CMK (cell line): Measurements from ENCODE around the gene CXorf38.
"Not testable (repeated sequence)": the region's sequence is repeated elsewhere in the genome, so short reads cannot be mapped to it uniquely, and the experiment has no call there.

Source experiments
- DNase-seq: peaks from one replicate; pipeline ENCODE4 v3.0.0-alpha.2; 2010; ENCODE audit warnings: low read depth

CXorf38 gene

DNA sequence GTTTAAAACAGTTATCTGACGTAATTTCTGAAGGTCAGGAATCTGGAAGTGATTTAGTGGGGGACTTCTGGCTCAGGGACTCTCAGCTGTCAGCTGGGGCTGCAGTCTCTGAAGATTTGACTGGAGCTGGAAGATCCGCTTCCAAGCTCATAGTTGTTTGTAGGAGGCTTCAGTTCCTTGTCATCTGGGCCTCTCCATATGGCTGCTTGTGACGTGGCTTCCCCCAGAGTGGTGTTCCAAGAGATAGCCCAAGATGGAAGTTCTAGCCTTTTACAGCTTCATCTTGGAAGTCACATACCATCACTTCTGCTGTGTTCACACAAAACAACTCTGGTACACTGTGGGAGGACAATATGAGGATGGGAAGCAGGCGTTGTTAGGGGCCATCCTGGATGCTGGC lies 22.1 kb downstream of the CXorf38 start:
- no peak for DNase-seq

DNA sequence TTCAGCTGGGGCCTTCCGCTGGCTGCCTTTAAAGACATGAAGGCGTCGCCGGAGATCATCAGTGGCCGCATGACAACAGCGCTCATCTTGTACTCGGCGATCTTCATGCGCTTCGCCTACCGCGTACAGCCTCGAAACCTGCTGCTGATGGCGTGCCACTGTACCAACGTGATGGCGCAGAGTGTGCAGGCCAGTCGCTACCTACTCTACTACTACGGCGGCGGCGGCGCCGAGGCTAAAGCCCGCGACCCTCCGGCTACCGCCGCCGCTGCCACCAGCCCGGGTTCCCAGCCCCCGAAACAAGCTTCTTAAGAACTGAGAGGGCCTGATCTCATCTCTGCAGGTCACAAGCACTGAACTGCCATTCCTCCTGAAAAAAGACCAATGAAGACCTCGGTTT lies 23.7 kb downstream of the CXorf38 start:
- no peak for DNase-seq

DNA sequence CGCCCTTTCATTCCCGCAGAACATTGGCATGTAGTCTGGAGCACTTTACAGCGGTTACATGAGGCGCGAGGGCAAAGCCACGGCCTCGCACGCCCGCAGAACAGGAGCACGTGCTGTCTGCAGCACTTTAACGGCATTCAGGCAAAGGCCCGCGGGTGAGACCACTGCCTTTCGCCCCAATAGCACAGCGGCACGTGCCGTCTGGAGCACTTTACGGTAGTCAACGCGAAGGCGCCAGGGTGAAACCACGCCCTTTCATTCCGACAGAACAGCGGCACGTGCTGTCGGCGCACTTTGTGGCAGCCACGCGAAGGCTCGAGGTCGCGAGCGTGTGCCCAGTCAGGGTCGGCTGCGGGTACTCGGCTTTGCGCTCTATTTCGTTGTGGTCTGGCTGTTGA lies 24.2 kb downstream of the CXorf38 start, which contains the start of gene MPC1L:
MPC1L (plus strand) TSS at position 290 of the 398 bp plus-strand sequence. CDS start 138 bp downstream, outside the sequence.
- DNase-seq, result no peak

DNA sequence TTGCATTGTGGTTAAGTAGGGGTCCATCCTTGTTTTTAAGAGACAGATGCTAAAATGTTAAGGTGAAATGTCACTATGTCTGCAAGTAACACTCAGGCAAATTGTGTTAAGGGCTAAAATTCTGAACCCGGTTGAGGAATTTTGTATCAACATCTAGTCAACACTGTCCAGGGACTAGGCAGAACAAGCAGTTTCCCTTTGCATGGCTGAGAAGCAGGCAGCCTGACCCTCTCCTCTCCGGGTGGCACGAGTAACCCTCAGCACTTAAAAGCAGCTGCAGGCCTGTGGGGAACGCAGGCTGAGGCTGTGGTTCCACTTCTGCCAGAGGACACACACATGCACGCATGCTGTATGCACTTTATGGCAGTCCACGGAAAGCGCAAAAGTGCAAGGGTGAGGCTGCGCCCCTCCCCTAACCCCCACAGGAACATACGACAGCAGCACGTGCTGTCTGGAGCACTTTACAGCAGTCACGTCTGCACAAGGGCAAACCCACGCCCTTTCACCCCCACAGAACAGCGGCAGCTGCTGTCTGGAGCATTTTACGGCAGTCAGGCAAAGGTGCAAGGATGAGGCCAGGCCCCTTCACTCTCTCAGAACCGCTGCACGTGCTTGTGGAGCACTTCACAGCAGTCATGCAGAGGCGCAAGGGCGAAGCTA lies 24.8 kb downstream of the CXorf38 start:
- no peak for DNase-seq

DNA sequence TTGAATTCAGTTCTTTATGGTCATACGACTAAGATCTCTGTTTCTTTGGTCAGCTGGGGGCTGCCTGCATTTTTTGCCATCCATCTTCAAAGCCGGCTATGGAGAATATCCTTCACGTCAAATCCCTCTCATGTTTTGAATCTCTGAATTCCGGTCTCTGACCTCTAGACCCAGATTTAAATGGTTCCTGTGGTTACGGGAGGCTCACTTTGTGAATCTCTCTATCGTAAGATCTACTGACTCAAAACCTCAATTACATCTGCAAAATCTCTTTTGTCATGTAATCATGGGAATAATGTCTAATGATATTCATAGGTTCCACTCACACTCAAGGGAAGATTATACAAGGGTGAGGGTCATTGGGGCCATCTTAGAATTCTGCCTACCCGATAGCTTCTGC lies 29.8 kb downstream of the CXorf38 start:
- no peak for DNase-seq

DNA sequence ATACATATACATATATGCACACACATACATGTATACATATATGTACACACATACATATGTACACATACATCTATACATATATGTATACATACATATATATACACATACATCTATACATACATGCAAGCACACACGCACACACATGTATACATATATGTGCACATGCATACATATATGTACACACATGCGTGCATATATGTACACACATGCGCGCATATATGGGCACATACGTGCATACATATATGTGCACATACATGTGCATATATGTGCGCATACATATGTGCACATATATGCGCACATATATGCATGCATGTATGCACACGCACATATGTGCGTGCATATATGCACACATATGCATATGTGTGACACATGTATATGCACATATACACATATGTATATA lies 31.4 kb downstream of the CXorf38 start:
- no peak for DNase-seq

DNA sequence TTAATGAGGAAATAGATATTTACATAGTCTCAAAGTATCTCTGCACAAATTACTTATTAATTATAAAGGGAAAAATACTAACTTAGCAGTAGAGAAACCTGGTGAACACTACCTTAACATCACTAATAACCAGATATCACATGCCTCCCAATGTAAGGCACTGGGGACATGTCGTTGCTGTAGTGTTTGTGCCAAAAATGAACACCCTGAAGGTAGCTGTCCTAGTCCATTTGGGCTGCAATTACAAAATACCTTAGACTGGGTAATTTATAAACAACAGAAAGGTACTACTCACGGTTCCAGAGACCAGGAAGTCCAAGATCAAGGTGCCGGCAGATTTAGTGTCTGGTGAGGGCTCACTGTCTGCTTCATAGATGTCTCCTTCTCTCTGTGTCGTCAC lies 34.9 kb downstream of the CXorf38 start:
- DNase-seq, result no peak

DNA sequence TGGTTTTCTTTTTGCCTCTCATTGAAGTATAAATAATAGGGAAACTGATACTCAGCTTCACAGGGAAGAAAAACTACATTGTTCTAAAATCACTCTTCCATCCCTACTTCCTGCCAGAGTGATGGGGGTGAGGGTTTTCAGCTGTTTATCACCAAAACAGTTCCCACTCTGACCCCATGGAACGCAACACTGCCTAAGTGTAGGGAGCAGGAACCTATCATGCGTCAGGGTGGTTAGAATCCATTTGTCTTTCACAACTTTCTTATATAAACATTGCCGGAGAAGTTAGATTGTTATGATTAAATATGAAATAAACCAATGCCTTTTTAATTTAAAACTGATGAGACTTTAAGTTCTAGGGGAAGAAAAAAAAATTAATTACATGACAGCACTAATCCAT lies 40.0 kb downstream of the CXorf38 start:
- DNase-seq, result no peak

DNA sequence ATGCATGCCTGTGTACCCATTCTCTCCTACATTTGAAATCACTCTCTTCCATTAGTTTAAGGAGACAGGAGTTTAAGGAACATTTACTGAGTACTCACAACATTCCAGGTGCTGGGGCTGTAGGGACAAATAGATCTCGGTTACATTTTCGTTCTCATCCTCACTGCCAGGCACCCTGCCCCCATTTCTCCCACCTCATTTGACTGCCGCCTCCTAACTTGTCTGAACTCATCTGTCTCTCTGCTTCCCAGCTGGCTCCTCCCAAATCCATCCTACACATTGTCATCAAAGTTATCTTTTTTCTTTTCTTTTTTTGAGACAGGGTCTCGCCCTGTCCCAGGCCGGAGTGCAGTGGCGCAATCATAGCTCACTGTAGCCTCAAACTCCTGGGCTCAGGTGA lies 43.9 kb downstream of the CXorf38 start:
- DNase-seq, result no peak

DNA sequence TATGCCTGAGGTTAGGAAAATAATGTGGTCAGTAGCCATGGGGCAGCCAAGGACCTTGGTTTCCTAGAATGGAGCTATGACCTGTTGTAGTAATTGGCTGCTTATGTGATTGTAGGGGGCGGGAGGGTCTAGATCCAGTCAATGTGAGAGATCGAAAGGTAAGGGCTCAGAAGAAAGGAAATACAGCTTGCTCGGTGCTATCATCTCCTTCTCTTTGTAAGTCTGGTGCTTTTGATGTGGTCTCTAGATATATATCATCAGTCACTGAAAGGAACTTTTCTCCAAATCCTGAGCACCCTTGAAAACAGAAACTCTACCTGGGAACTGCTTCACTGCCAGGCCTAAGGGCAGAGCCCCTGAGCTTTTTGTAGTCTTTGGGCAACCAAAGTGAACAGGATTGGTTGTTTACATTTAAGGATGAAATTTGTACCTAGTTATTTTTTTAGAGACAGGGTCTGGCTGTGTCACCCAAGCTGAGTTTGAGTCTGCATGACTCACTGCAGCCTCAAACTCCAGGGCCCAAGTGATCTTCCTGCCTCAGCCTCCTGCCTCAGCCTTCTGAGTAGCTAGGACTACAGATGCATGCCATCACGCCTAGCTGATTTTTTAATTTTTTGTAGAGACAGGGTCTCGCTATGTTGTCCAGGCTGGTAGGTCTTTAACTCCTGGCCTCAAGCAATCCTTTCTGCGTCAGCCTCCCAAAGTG lies 57.6 kb downstream of the CXorf38 start:
- DNase-seq, result not testable (repeated sequence)

DNA sequence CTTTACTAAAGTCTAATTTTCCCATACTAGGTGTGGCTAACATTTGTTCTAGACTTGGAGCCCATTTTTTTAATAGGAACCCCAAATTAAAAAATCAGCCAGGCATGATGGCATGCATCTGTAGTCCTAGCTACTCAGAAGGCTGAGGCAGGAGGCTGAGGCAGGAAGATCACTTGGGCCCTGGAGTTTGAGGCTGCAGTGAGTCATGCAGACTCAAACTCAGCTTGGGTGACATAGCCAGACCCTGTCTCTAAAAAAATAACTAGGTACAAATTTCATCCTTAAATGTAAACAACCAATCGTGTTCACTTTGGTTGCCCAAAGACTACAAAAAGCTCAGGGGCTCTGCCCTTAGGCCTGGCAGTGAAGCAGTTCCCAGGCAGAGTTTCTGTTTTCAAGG lies 59.7 kb downstream of the CXorf38 start:
- DNase-seq, result not testable (repeated sequence)

DNA sequence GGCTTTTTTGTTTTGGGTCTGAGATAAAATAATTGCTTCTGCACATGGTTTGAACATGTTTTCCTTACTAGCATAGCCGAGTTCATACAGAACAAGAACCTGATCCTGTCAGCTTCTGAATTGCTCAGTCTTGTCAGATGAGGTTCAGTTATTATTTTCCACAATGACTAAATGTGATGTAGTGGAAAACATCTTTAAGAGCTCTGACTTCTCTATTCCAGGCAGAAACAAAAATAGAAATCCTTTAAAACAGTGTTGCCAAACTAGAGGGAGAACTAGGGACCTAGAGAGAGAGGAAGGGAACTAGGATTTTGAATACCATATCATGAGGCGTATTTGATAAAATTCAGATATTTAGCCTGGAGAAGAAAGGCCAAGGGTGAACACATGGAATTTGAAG lies 64.5 kb downstream of the CXorf38 start:
- no peak for DNase-seq

DNA sequence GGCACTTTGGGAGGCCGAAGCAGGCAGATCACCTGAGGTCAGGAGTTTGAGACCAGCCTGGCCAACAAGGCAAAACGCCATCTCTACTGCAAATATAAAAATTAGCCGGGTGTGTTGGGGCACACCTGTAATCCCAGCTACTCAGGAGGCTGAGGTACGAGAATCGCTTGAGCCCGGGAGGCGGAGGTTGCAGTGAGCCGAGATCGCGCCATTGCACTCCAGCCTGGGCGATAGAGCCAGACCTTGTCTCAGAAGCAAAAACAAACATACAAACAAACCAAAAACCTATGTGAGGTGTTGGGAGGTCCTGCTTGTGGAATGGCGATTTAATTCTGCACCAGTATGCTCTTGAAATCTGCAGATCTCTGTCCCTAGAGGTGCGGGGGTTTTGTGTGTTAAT lies 65.2 kb downstream of the CXorf38 start:
- not testable (repeated sequence) for DNase-seq

DNA sequence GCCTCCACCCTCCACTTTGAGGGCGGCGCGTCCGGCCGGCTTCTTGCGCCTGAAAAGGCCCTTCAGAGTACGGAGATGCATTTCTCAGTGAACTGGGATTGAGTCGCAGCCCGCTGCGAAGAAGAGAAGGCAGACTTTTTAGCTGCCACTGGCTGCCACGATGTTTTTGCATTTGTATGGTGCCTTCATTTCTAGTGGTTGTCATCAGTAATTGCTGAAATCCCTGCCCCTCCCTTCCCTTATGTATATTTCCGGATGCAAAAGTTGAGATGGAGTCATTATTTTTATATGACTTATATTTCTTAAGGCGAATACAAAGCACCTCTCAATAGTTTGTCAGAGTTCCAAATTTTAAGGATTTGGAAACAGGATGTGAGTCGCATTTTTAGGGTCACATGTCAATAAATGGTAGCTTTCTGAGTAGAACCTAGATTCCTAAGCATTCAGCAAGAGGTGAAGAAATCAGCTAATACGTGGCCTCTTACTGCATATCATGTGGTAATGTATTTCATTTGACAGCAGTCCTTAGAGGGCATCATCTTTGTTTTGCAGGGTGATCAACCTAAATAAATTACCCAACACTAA lies 65.9 kb downstream of the CXorf38 start:
- no peak for DNase-seq

DNA sequence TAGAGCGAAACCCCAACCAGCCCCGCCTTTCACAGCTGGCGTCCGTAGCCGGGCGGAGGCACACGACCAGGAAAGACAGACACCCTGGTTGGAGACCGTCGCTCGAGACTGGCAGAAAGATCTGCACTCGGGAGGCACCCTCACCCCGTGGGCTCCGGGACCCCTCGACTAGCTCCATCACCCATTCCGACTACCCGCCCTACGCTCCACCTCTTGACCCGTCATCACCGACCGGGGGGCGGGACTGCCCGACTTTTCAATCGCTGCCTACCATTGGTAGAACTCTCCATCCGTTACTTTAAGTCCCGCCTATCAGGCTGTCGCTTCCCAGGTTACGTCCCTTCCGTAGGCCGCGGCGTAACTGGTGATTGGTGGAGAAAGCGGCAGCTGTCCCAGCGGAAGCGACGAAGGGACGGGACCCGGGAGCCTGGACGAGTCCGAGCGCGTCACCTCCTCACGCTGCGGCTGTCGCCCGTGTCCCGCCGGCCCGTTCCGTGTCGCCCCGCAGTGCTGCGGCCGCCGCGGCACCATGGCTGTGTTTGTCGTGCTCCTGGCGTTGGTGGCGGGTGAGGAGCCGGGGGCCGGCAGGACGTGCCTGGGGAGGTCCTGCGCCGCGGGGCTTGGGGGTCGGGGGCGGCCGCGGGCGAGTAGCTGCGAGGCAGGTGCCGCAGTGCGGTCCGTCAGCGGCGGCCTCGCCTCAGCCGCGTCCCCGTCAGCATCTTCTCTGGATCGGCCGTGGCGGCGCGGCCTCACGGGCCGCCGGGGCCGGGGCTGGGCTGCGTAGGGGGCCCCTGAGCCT lies 66.6 kb downstream of the CXorf38 start, which contains the start of gene ATP6AP2:
ATP6AP2 (plus strand) TSS at position 434 of the 799 bp plus-strand sequence; CDS start at position 530, 96 bp downstream.
- peak; percentile 86 for DNase-seq

DNA sequence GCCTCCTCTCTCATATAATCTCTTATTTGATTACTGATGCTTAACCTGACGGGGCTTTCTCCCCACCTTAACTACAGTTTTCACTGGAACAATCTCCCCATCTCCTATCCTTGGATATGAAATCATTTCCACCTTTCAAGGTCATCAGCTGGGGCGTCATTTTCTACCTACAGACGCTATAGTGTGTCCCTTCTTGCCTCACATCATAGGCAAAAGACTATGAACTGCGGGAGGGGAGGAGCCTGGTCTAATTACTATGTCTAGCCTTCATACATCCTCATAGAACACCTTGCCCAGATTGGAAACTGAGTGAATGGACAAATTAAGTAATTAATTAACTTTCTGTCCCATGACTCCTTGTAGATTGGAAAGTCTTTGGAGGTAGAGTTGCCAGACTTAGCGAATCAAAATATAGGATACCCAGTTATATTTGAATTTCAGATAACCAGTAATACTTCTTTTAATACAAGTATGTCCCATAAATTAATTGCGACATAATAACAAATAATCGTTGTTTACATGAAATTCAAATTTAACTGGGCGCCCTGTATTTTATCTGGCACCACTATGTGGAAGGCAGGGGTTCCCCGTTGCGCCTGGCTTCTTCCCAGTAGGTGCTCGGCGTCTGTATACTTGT lies 67.3 kb downstream of the CXorf38 start:
- no peak for DNase-seq

DNA sequence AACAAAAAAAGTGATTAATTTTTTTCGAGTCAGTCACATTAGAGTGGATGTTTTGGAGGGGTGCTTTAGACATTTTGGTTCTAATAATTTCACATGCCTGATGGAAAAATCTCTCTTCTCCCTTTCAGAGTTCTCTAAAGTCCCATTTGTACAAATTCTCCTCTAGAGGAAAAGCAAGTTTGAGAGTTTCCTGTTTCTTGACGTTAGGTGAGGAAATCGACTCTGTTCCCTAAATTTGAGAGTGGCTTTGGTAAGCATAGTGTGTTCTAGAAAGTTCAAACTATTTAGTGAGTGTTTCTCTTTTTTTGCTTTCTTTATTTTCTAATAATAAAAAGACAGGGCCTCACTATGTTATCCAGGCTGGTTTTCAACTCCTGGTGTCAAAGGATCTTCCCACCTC lies 68.2 kb downstream of the CXorf38 start:
- no peak for DNase-seq

DNA sequence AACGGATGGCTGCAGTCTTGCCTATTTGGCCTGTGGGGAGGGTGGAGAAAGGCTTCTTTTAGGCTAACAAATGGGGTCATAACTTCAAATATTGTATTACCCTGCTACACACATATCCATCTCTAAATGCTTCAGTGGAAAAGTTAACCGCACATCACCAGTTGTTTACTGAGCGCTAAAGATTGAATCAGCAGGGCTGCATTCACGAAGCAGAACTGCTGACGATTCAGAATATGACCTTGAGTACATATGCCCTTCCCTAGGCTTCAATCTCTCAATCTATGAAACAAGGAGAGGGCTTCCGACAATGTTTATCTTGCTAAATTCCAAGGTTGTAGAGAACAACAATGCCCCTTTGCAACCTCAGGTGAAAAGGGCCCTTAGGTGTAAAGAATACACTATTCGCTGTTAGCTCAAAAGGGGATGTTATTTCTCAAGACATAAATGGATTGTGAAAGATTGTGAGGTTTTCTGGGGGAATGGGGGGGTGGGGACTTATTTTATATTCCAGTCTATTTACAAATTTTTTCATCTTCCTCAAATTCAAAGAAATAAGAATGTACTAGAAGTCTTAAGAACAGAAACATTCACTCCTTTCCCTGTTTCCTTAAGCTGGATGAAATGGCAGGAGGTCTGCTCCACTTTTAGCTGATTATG lies 69.2 kb downstream of the CXorf38 start:
- no peak for DNase-seq
